CD4-positive, alpha-beta T cell treated with Interleukin-15 for 4 hours (primary cell): ENCODE data around the gene TCF12.

ENCODE experiments used
- DNase-seq: peaks from one replicate; pipeline ENCODE4 v3.0.0-alpha.2; 2020; ENCODE audit warnings: low spot score

Gene TCF12

DNA sequence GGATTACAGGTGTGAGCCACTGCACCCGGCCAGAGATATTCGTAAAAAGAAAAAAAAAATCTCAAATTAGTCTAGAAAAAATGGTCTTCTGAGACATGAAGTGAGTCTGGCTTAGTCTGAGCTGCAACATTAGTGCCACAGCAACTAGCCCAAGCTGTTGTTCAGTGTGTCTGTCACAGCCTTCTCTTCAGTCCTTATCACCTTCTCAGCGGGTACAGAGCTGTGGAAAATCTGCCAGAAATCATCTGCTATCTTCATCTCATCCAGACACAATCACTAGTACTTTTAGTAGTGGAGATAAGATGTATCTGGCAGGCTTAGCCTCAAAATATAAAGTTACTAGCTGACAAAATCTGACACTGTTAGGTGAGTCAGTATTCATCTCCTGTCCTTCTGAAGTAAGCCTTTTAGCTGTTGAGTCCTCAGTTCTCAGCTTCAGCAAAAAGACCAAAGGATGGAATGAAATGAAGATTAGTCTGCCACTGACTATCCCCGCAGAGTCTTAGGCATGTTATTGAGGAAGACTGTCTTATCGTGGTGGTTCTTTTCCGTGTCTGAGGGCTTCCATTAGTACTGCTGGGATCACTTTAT is 337.4 kb downstream of the TCF12 start:
- no peak for DNase-seq

GRCh38 chr15:57256939-57257338 is 338.5 kb downstream of the TCF12 start:
- DNase-seq = no peak

GRCh38 chr15:57259568-57260040 is 341.2 kb downstream of the TCF12 start:
- no peak for DNase-seq

DNA sequence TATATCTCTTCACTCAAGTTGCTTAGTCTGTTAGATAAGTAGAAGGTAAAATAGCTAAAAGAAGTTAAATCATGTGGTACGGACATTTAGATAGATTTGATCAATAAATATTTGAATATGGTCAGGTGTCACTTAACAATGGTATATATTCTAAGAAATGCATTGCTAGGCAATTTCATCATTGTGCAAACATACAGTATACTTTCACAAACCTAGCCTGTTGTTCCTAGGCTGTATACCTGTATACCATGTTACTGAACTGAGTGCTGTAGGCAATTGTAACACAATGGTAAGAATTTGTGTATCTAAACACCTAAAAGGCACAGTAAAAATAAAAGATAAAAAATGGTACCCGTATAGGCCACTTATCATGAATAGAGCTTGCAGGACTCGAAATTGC is 345.1 kb downstream of the TCF12 start:
- DNase-seq = no peak

DNA sequence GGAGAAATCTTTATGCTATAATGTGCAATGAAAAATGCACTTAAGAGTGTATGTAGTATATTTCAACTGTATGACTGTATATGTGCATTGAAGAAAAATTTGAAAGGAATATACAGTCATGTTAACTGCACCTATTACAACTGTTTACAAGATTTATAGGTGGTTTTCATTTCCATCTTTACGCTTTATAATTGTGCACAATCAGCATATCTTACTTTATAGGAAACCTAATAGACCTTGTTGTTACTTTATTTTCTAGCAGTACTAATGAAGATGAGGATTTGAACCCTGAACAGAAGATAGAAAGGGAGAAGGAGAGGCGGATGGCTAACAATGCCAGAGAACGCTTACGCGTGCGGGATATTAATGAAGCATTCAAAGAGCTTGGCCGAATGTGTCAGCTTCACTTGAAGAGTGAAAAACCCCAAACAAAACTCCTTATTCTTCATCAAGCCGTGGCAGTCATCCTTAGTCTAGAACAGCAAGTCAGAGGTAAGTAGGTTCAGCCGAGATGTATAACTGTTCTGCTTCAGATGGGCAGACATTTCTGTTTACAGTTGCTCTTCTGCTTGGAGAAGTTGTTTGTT is 354.4 kb downstream of the TCF12 start:
- no peak for DNase-seq

- DNase-seq = no peak
Measured at GRCh38 chr15:57273402-57273801, 355.0 kb downstream of the TCF12 start.

GRCh38 chr15:57278439-57278838 is 360.0 kb downstream of the TCF12 start:
- DNase-seq = no peak

DNA sequence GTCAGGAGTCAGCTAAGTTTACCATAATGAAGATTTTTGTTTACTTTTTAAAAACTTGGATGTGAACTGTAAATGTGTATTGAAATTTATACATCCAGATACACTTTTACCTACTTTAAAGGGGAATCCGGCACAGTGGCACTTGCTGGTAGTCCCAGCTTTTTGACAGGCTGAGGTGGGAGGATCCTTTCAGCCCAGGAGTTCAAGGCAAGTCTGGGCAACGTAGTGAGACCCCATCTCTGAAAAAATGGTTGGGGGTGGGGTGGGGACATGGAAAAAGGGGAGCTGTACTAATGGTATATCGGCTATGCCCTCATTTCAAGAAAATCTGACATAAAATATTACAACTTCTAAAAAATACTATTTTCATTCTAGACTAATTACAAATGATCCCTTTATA is 362.0 kb downstream of the TCF12 start:
- no peak for DNase-seq

GRCh38 chr15:57281321-57281720 is 362.9 kb downstream of the TCF12 start:
- no peak for DNase-seq

- no peak for DNase-seq
Measured at GRCh38 chr15:57282686-57283085, 364.2 kb downstream of the TCF12 start.

DNA sequence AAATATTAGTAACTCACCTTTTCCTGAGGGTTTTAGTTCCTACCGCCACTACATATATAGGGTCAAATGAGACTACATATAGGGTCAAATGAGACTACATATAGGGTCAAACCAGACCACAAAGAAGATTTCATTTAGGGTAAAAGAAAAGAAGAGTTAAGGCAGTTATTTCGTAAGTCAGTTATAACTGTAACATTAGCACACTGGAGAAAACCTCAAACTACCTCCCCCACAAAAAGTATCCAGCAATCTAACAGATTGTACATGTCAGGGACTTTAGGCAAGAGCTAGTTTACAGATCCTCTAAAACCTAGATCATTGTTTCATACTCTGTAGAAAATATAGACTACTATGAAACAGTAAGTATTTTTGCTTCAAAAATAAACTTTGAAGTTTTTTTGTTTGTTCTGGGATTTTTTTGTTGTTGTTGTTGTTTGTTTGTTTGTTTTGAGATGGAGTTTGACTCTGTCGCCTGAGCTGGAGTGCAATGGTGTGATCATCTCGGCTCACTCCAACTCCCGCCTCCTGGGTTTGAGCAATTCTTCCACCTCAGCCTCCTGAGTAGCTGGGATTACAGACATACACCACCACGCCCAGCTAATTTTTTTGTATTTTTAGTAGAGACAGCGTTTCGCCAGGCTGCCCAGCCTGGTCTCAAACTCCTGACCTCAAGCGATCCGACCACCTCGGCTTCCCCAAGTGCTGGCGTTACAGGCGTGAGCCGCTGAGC is 365.5 kb downstream of the TCF12 start:
- DNase-seq = no peak

DNA sequence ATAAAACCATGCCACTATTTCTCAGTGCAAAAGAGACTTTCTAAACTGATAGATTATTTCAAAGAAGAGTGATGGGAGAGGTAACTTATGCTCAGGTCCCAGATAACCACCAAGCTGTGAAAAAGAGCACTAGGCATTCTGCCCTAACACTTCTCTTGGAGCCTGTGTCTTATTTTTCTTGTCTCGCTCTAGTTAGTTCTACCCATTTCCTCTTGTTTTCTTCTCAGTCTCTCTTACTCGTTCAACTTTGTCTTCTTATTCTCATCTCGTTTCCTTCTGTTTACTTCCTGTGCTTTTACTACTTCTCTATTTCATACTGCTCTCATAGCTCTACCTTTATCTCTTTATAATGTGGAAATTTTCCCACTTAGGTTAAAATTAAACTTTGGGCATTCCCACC is 366.1 kb downstream of the TCF12 start:
- no peak for DNase-seq

GRCh38 chr15:57285386-57285785 is 366.9 kb downstream of the TCF12 start:
- DNase-seq = no peak

GRCh38 chr15:57286446-57287122 is 368.1 kb downstream of the TCF12 start:
- DNase-seq = no peak

GRCh38 chr15:57287123-57287521 is 368.7 kb downstream of the TCF12 start:
- DNase-seq = no peak

- DNase-seq = no peak
Measured at GRCh38 chr15:57288926-57289580, 370.6 kb downstream of the TCF12 start.

- no peak for DNase-seq
Measured at GRCh38 chr15:57290187-57290586, 371.7 kb downstream of the TCF12 start.

GRCh38 chr15:57290826-57291225 is 372.4 kb downstream of the TCF12 start:
- DNase-seq = no peak

DNA sequence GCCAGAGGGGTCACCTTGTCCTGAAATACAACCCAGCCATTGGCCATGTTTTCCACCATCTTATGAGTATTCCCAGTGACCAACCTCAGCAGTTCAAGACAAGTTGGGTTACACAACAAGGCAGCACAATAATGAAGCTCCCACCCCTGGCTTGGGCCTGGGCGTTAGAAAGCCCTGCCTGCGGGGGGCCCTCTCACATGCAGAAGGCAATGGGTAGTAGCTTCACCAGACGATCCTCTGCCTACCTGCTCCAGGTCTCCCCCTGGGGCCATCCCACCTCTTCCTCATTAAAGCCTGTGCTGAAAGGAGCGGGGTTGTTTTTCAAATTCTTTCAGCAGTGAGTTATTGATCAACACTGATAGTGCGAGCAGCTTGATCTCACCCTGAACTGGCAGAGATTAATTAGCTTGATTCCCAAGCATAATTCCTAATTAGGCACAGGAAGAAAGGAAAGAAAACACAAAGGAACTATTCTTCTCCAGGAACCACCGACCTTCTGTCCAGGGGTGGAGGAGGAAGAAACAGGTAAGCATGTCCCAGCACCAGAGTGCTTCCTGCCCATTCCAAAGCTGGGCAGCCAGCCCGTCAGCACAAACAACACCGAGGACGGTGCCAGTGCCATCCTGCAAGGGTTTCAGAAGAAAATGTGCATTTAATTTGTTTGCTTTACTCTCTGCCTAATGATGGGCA is 378.2 kb downstream of the TCF12 start:
- no peak for DNase-seq

DNA sequence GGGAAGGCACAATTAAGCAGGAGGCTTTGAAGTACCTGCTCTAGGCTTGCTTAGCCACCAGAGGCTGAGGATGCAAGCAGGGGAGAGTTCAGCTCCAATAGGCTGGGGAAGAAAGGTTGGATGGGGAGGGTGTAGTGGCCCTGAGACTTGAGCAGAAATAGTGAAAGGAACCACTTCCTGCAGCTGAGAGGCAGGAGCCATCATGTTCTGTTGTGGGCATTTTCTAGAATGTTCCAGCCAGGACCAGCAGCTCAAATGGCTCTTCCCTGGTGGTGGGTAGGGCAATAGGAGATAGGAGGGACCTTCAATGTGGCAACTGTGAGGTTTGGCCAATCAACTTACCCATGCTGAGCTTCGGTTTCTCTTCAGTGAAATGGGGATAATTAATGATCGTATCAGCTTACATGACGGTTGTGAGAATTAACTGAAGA is 378.7 kb downstream of the TCF12 start:
- DNase-seq = no peak

DNA sequence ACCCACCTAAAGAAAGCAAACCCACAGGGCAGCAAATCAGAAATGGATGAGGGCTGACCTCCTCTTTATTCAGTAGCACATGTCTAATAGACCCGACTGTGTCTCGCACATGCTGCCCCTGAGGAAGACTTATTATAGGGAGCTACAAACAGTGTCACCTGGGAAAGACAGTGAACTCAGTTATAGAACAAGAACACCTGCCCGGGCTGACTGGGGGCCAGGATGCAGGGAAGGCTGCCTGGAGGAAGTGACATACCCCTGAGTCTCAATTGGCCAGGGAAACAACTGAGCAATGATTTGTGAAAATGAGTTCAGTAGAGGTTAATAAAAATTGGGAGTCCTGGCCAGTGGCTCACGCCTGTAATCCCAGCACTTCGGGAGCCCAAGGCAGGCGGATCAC is 379.2 kb downstream of the TCF12 start:
- no peak for DNase-seq

GRCh38 chr15:57298204-57298603 is 379.8 kb downstream of the TCF12 start:
- DNase-seq = no peak
